Skeletal muscle cell (primary cell): ENCODE measurements around the gene ZNF239.
"Not testable (repeated sequence)": the region's sequence is repeated elsewhere in the genome, so short reads cannot be mapped to it uniquely, and the experiment has no call there.

ENCODE experiments used
- DNase-seq: peaks from one replicate; pipeline ENCODE4 v3.0.0-alpha.2; 2010; ENCODE audit warnings: low read depth
- H3K4me3 ChIP-seq: 2 replicates; pipeline ENCODE4 v1.5.1; 2011; ENCODE audit warnings: low read depth, mild to moderate bottlenecking, control low read depth, low read length, moderate library complexity

Gene ZNF239

GRCh38 chr10:43585046-43585445 lies 10.6 kb upstream of the ZNF239 start:
- no peak for DNase-seq
- H3K4me3 ChIP-seq, result no peak overlapping the region

- no peak overlapping the region for H3K4me3 ChIP-seq
- DNase-seq, result no peak
These were observed 9.6 kb upstream of the ZNF239 start for GRCh38 chr10:43584051-43584450.

GRCh38 chr10:43576580-43576979 lies 2.2 kb upstream of the ZNF239 start:
- H3K4me3 ChIP-seq, result no peak overlapping the region
- DNase-seq, result no peak

GRCh38 chr10:43576062-43576461 lies 1.6 kb upstream of the ZNF239 start:
- no peak overlapping the region for H3K4me3 ChIP-seq
- DNase-seq, result no peak

- peak overlapping the region; percentile 64 for H3K4me3 ChIP-seq
- DNase-seq, result no peak
These were observed 490 bp upstream of the ZNF239 start for GRCh38 chr10:43574906-43575305.

- no peak for DNase-seq
- peak overlapping the region; percentile 64 for H3K4me3 ChIP-seq
These were observed 991 bp downstream of the ZNF239 start for GRCh38 chr10:43573250-43574000.

GRCh38 chr10:43570971-43571370 lies 3.4 kb downstream of the ZNF239 start:
- no peak for DNase-seq
- H3K4me3 ChIP-seq, result no peak overlapping the region

- DNase-seq, result no peak
- no peak overlapping the region for H3K4me3 ChIP-seq
These were observed 4.7 kb downstream of the ZNF239 start for GRCh38 chr10:43569681-43570080.

- no peak for DNase-seq
- no peak overlapping the region for H3K4me3 ChIP-seq
These were observed 17.2 kb downstream of the ZNF239 start for GRCh38 chr10:43557214-43557613.

- H3K4me3 ChIP-seq, DNase-seq: not testable (repeated sequence)
These were observed 30.7 kb downstream of the ZNF239 start for GRCh38 chr10:43543746-43544145.

GRCh38 chr10:43524434-43525247 lies 49.8 kb downstream of the ZNF239 start:
- H3K4me3 ChIP-seq, result no peak overlapping the region
- no peak for DNase-seq
